Thyroid gland (tissue), 4 donors: ENCODE measurements around the gene PTEN.

Experiments
- POLR2A ChIP-seq, 2 donors: fragments of 450-650 bp; IDR thresholded peaks; one replicate each; pipeline ENCODE4 v1.6.1; 2017; ENCODE audit warnings: antibody characterized with exemption in 2 of 2, mild to moderate bottlenecking in 2 of 2, moderate library complexity in 1 of 2
- TF ChIP-seq, protein P1 (sequence below), 6 experiments: fragments of 200-600 bp in 3 of 6; fragments of 450-650 bp in 3 of 6; sonication (generic) in 3 of 6; IDR thresholded peaks; one replicate each; pipeline ENCODE4 v1.5.1; 2016 to 2019; ENCODE audit warnings: antibody characterized with exemption in 6 of 6, mild to moderate bottlenecking in 2 of 6, inconsistent platforms in 1 of 6, moderate library complexity in 1 of 6

DNA sequence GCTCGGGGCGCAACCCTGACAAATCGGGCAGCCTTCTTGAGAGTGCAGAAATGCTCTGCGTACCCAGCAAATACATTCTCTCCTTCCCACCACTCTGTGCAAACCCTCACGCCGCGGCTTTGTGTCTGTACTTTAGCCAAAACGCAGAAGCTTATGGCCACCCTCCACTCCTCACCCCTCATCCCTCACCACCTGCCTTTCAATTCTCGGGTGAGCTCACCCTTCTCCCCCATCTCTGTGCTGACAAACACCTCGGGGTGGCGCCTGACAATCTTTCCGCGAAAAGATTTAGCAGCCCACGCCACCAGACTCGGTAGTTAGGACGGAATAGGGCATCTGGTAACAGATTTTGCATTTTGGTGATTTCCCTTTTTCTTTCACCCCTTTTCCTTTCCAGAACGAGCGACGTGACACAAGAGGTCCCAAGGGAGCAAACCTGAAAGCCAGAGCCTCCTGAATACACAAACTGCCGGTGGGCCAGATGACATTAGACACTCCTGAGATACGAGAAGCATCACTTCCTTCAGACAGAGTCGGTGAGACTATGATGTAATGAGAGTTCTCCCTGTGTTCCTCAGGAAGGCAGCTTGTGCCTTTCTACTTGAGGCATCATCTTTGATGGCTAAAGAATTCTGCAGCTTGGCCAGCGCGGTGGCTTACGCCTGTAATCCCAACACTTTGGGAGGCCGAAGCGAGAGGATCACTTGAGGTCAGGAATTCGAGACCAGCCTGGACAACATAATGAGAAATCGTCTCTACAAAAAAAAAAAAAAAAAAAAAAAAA, 44.7 kb upstream of the PTEN start:
- TF ChIP-seq, protein P1, sequence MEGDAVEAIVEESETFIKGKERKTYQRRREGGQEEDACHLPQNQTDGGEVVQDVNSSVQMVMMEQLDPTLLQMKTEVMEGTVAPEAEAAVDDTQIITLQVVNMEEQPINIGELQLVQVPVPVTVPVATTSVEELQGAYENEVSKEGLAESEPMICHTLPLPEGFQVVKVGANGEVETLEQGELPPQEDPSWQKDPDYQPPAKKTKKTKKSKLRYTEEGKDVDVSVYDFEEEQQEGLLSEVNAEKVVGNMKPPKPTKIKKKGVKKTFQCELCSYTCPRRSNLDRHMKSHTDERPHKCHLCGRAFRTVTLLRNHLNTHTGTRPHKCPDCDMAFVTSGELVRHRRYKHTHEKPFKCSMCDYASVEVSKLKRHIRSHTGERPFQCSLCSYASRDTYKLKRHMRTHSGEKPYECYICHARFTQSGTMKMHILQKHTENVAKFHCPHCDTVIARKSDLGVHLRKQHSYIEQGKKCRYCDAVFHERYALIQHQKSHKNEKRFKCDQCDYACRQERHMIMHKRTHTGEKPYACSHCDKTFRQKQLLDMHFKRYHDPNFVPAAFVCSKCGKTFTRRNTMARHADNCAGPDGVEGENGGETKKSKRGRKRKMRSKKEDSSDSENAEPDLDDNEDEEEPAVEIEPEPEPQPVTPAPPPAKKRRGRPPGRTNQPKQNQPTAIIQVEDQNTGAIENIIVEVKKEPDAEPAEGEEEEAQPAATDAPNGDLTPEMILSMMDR (IDR thresholded peaks at IDR 0.05): no peak
- TF ChIP-seq POLR2A (IDR thresholded peaks at IDR 0.05): no peak
